Measurements from ENCODE around the gene SLAIN1. TPM values are rescaled to one million over a fixed set of nuclear protein-coding genes. Genes with fewer than 3 reads are reported as not detected.

The SLAIN1 gene
- total RNA-seq, 4 donors from 2014 or later: 10.3 to 20.9 (median 15.4) TPM

- H3K27ac ChIP-seq: no peak overlapping the region
- no peak overlapping the region for H3K4me3 ChIP-seq
- H3K4me1 ChIP-seq: no peaks in the 10 kb centered on the region
- no peaks in the 10 kb centered on the region for H3K9me3 ChIP-seq
- no peaks in the 10 kb centered on the region for H3K36me3 ChIP-seq
- no peaks in the 10 kb centered on the region for H3K27me3 ChIP-seq
- intact Hi-C loops (cut with DNase I; ENCODE audit: low total_unique reads): no loop called here
- TF ChIP-seq, protein P1, sequence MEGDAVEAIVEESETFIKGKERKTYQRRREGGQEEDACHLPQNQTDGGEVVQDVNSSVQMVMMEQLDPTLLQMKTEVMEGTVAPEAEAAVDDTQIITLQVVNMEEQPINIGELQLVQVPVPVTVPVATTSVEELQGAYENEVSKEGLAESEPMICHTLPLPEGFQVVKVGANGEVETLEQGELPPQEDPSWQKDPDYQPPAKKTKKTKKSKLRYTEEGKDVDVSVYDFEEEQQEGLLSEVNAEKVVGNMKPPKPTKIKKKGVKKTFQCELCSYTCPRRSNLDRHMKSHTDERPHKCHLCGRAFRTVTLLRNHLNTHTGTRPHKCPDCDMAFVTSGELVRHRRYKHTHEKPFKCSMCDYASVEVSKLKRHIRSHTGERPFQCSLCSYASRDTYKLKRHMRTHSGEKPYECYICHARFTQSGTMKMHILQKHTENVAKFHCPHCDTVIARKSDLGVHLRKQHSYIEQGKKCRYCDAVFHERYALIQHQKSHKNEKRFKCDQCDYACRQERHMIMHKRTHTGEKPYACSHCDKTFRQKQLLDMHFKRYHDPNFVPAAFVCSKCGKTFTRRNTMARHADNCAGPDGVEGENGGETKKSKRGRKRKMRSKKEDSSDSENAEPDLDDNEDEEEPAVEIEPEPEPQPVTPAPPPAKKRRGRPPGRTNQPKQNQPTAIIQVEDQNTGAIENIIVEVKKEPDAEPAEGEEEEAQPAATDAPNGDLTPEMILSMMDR (IDR thresholded peaks at IDR 0.05): no peak
- no peak for TF ChIP-seq POLR2A (IDR thresholded peaks at IDR 0.05)
- no peak for DNase-seq
Observed at GRCh38 chr13:77732287-77732686, 34.8 kb downstream of the SLAIN1 start.

DNA sequence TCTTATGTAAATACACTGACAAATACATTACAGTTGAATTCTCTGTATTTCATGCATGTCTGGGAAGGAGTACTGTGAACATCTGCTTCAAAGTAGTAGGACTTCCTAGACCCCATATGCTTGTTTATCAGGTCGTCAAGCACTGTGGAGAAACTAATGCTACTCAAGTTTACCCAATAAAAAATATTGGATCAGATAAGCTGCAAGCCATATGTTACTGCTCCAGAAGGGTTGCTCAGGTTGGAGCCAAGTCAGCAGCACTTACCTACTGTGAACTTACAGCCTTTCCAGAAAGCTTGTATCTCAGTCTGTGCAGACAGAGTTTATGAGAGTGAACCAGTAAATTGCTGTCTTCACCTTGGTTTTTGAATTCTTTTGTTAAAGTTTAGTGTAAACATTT, 36.2 kb downstream of the SLAIN1 start:
- intact Hi-C loops (cut with DNase I; ENCODE audit: low total_unique reads): no loop called here
- Histone ChIP-seq H3K4me3 (no peak overlapping the region), H3K36me3 (no peaks in the 10 kb centered on the region), H3K27ac (no peak overlapping the region), H3K9me3 (no peaks in the 10 kb centered on the region), H3K4me1 (no peaks in the 10 kb centered on the region), H3K27me3 (no peaks in the 10 kb centered on the region)
- no peak for TF ChIP-seq POLR2A (IDR thresholded peaks at IDR 0.05)
- TF ChIP-seq, protein P1 (IDR thresholded peaks at IDR 0.05): no peak
- no peak for DNase-seq

DNA sequence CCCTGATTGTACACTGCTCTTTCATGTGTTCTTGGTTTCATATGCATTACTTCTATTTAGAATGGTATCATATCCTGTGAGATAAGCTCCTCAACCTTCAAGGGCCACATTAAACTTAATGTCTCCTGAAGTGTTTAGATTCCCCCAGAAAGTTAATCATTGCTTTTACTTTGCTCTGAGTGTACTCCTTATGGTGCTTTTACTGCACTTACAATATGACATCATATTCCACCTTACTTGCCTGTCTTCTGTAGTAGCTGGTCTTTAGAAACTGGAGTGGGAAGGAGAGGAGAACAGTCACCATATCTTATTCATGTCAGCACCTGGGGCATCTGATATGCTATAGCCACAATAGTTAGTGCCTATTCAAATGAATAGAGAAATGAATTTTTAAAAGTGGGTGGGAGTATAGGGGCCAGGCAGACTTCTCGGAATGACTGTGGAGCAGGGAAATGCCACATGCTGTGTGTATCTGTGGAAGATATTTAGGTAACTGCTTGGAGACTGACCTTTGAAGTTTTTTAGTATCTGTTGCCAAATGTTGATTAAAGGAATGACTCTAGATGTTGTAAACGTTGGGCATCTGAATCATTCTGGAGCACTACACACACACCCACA, 40.2 kb downstream of the SLAIN1 start:
- no peak for DNase-seq
- intact Hi-C loops (cut with DNase I; ENCODE audit: low total_unique reads): no loop called here
- no peaks in the 10 kb centered on the region for H3K27me3 ChIP-seq
- H3K36me3 ChIP-seq: no peaks in the 10 kb centered on the region
- no peak overlapping the region for H3K4me3 ChIP-seq
- no peaks in the 10 kb centered on the region for H3K9me3 ChIP-seq
- no peaks in the 10 kb centered on the region for H3K4me1 ChIP-seq
- TF ChIP-seq, protein P1 (IDR thresholded peaks at IDR 0.05): no peak
- no peak for TF ChIP-seq POLR2A (IDR thresholded peaks at IDR 0.05)
- H3K27ac ChIP-seq: no peak overlapping the region

- H3K4me1 ChIP-seq: no peaks in the 10 kb centered on the region
- DNase-seq: no peak
- no peak for TF ChIP-seq POLR2A (IDR thresholded peaks at IDR 0.05)
- TF ChIP-seq, protein P1 (IDR thresholded peaks at IDR 0.05): no peak
- no peaks in the 10 kb centered on the region for H3K36me3 ChIP-seq
- no peak overlapping the region for H3K4me3 ChIP-seq
- no peaks in the 10 kb centered on the region for H3K27me3 ChIP-seq
- no peak overlapping the region for H3K27ac ChIP-seq
- no peaks in the 10 kb centered on the region for H3K9me3 ChIP-seq
- intact Hi-C loops (cut with DNase I; ENCODE audit: low total_unique reads): no loop called here
Observed at GRCh38 chr13:77740097-77740735, 42.7 kb downstream of the SLAIN1 start.

DNA sequence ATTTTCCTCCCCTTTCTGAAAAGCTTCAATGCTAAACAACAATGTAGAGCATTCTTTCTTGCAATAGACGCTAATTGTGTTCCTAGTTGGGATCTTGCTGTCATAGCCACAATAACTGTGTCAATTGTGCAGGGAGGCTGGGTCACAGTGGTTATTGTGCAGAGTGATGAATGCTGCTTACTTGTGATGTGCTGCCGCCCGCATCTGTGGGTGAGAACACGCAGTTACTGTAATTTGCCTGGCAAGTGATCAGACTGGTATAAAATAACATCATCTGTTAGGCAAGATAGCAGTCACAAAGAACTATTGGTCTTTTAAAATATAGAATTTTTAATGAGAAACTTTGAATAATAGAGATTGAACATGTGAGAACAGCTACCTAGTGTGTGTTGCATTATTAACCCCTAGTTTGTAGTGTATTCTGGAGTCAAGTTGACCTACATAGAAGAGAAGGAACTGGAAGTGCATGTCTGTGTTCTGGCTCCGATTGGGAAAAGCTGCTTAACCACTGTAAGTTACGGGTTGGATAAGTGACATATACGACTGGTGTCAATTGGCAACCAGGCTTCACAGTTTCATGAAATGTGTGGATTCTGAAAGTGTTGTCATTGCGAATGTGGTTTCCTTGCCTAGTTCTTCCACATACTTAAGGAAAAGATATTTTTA, 43.6 kb downstream of the SLAIN1 start:
- no peaks in the 10 kb centered on the region for H3K9me3 ChIP-seq
- no peaks in the 10 kb centered on the region for H3K36me3 ChIP-seq
- H3K4me3 ChIP-seq: no peak overlapping the region
- TF ChIP-seq, protein P1 (IDR thresholded peaks at IDR 0.05): no peak
- no peak for TF ChIP-seq POLR2A (IDR thresholded peaks at IDR 0.05)
- intact Hi-C loops (cut with DNase I; ENCODE audit: low total_unique reads): no loop called here
- no peaks in the 10 kb centered on the region for H3K4me1 ChIP-seq
- no peak for DNase-seq
- no peak overlapping the region for H3K27ac ChIP-seq
- H3K27me3 ChIP-seq: no peaks in the 10 kb centered on the region
